K562 (cell line): ENCODE results near the gene TXLNB. TPM values are rescaled to one million over a fixed set of nuclear protein-coding genes. Genes with fewer than 3 reads are reported as not detected.
"Not testable (repeated sequence)": the region's sequence is repeated elsewhere in the genome, so short reads cannot be mapped to it uniquely, and the experiment has no call there.

Source experiments
- ATAC-seq: fragments of 200-7000 bp; cut with Tn5 transposase; 3 replicates; pipeline ENCODE4 v1.9.1; 2020; ENCODE audit warnings: moderate library complexity
- BruUV-seq: library from RNA; stranded (reverse); fragments of 400-500 nt; replicated peaks from 2 replicates; lab custom pipeline; 2021; lab: Mats Ljungman, UMichigan
- CTCF ChIA-PET: fragments of 300-600 bp; formaldehyde crosslinking; extraction: SDS; loops from one replicate; lab custom pipeline; 2021; ENCODE audit warnings: low intra/inter-chr PET ratio; lab: Yijun Ruan, JAX
- POLR2A ChIA-PET: fragments of 300-600, 350-650 bp; sonication (Branson Sonifier 250); formaldehyde crosslinking; extraction: SDS; loops from one replicate; lab custom pipeline; 2021; ENCODE audit warnings: antibody characterized with exemption, inconsistent platforms; lab: Yijun Ruan, JAX
- DNase-seq, 4 experiments: peaks; one replicate each; pipeline versions ENCODE4 v3.0.0 to v3.0.0-alpha.2; 2011 to 2018; ENCODE audit warnings: low spot score in 3 of 4, mixed read lengths in 3 of 4; ENCODE audit errors: extremely low read depth in 1 of 4
- FAIRE-seq: peaks from 2 replicates; lab custom pipeline; 2011; peaks lifted over from hg19 to GRCh38; lab: Jason Lieb, UNC
- H2AFZ ChIP-seq: 2 replicates; pipeline ENCODE4 v1.6.0; 2011; ENCODE audit warnings: low read depth, low read length, control low read depth, inconsistent platforms
- H3K27ac ChIP-seq: fragments of 200-600 bp; 3 replicates; pipeline ENCODE4 v1.8.0; 2011; ENCODE audit warnings: low read depth, mild to moderate bottlenecking, control low read depth, inconsistent platforms, low read length, moderate library complexity, mixed read lengths; ENCODE audit errors: extremely low read depth
- H3K27me3 ChIP-seq, 2 experiments: fragments of 300-600 bp in 1 of 2; 2 replicates in 1 of 2; 3 replicates in 1 of 2; pipeline versions ENCODE4 v1.6.0 to v1.8.0; 2011; ENCODE audit warnings: inconsistent platforms in 2 of 2, low read length in 2 of 2, mild to moderate bottlenecking in 1 of 2, mixed read lengths in 1 of 2, moderate library complexity in 1 of 2; ENCODE audit not compliant: control insufficient read depth in 2 of 2, insufficient read depth in 2 of 2
- H3K36me3 ChIP-seq: fragments of 300-600 bp; 3 replicates; pipeline ENCODE4 v1.8.0; 2011; ENCODE audit warnings: mild to moderate bottlenecking, low read length, inconsistent platforms; ENCODE audit not compliant: control insufficient read depth, insufficient read depth
- H3K4me1 ChIP-seq, 2 experiments: fragments of 200-600 bp in 1 of 2; replicated peaks in 1 of 2; 2 replicates in 1 of 2; 3 replicates in 1 of 2; pipeline versions ENCODE4 v1.5.1 to v1.8.0; 2011; ENCODE audit warnings: inconsistent platforms in 2 of 2, low read length in 2 of 2, mild to moderate bottlenecking in 1 of 2, mixed read lengths in 1 of 2, moderate library complexity in 1 of 2; ENCODE audit not compliant: control insufficient read depth in 2 of 2, insufficient read depth in 2 of 2
- H3K4me2 ChIP-seq: 2 replicates; pipeline ENCODE4 v1.6.1; 2011; ENCODE audit warnings: low read length, control low read depth, inconsistent platforms, mixed read lengths; ENCODE audit not compliant: insufficient read depth
- H3K4me3 ChIP-seq: fragments of 200-600 bp; sonication (generic), shearing (Covaris generic); 2 replicates; pipeline ENCODE4 v1.5.1; 2016; ENCODE audit warnings: control low read depth, inconsistent platforms
- H3K79me2 ChIP-seq: fragments of 200-600 bp; 3 replicates; pipeline ENCODE4 v1.8.0; 2011; ENCODE audit warnings: low read length, inconsistent platforms; ENCODE audit not compliant: control insufficient read depth, insufficient read depth
- H3K9ac ChIP-seq, 2 experiments: 2 replicates each; pipeline versions ENCODE4 v1.6.0 to v1.6.1; 2011; ENCODE audit warnings: low read depth in 2 of 2, low read length in 2 of 2, control low read depth in 1 of 2, inconsistent platforms in 1 of 2, mild to moderate bottlenecking in 1 of 2, mixed read lengths in 1 of 2; ENCODE audit not compliant: insufficient read depth in 1 of 2
- H3K9me1 ChIP-seq: one replicate; pipeline ENCODE4 v1.6.0; 2011; ENCODE audit warnings: inconsistent platforms, mild to moderate bottlenecking, low read length, moderate library complexity; ENCODE audit not compliant: control insufficient read depth, insufficient read depth
- H3K9me3 ChIP-seq: replicated peaks from 2 replicates; pipeline ENCODE4 v1.5.1; 2011; ENCODE audit warnings: low read depth, low read length, inconsistent platforms; ENCODE audit not compliant: control insufficient read depth, insufficient read depth
- H4K20me1 ChIP-seq: replicated peaks from 2 replicates; pipeline ENCODE4 v1.6.1; 2011; ENCODE audit warnings: low read length, inconsistent platforms, mixed read lengths; ENCODE audit not compliant: control insufficient read depth, insufficient read depth
- CBFA2T2 ChIP-seq: fragments of 450-650 bp; conservative IDR thresholded peaks from 2 replicates; pipeline ENCODE4 v1.6.1; 2017; ENCODE audit warnings: mild to moderate bottlenecking
- EP400 ChIP-seq: fragments of 450-650 bp; IDR thresholded peaks from 2 replicates; pipeline ENCODE4 v1.6.1; 2017; ENCODE audit warnings: antibody characterized with exemption, mild to moderate bottlenecking, moderate library complexity
- FOS ChIP-seq: IDR thresholded peaks from 3 replicates; pipeline ENCODE4 v1.6.1; 2011; ENCODE audit not compliant: insufficient read length; ENCODE audit errors: extremely low read depth
- GTF2E2 ChIP-seq: fragments of 200-800 bp; sonication (Bioruptor generic); IDR thresholded peaks from 2 replicates; pipeline ENCODE4 v1.6.1; 2016; ENCODE audit warnings: missing genetic modification characterization, missing compliant biosample characterization
- WGBS: fragments of 100-300 bp; shearing (Covaris generic); methylation state at CpG from one replicate; pipeline ENCODE4 v1.1.6; 2016; ENCODE audit warnings: low coverage, mixed read lengths; ENCODE audit not compliant: insufficient coverage; ENCODE audit errors: missing lambda C conversion rate; 5-methylcytosine and 5-hydroxymethylcytosine counted together
- in situ Hi-C: fragments of 300-500 bp; cut with MboI; formaldehyde crosslinking; loops from 4 replicates; pipeline ENCODE4 v1.15.0; 2018; ENCODE audit warnings: inconsistent platforms, mixed read lengths
- intact Hi-C: fragments of 100-400 bp; cut with micrococcal nuclease; formaldehyde crosslinking; loops from 2 replicates; pipeline ENCODE4 v1.14.2; 2022
- polyA plus RNA-seq, 8 experiments: library from polyadenylated mRNA; depleted of rRNA in 4 of 8; stranded (reverse) in 5 of 8; unstranded in 3 of 8; fragments of >200 nt; fragmentation: Nextera tagmentation in 2 of 8; fragmentation: Illumina TruSeq in 1 of 8; extraction: Ambion mirVana in 2 of 8; extraction: Trizol in 1 of 8; gene quantifications; 2 replicates each; pipeline versions ENCODE4 v1.2.1 to v1.2.3, GENCODE V29; 2011 to 2014; ENCODE audit warnings: inconsistent platforms in 1 of 8, missing spikeins in 1 of 8
- total RNA-seq, 7 experiments: library from RNA; depleted of rRNA in 6 of 7; stranded (reverse); fragments of >200 nt in 6 of 7; fragmentation: Illumina TruSeq in 2 of 7; extraction: Trizol in 2 of 7; gene quantifications; 2 replicates each; pipeline versions ENCODE4 v1.2.1 to v1.2.3, GENCODE V29; 2011 to 2021; ENCODE audit warnings: low replicate concordance in 1 of 7
- TF ChIP-seq, protein P1 (sequence below), 2 experiments: fragments of 250-450 bp in 1 of 2; fragments of 450-650 bp in 1 of 2; sonication (Bioruptor Pico) in 1 of 2; IDR thresholded peaks; 2 replicates each; pipeline versions ENCODE4 v1.6.1 to v1.8.0; 2016 to 2021; ENCODE audit warnings: mild to moderate bottlenecking in 2 of 2, moderate library complexity in 2 of 2, missing compliant biosample characterization in 1 of 2, missing genetic modification characterization in 1 of 2
- TF ChIP-seq, protein P2 (sequence below): fragments of 250-450 bp; sonication (Bioruptor Pico); IDR thresholded peaks from 2 replicates; pipeline ENCODE4 v1.8.0; 2022; ENCODE audit warnings: moderate library complexity, mild to moderate bottlenecking, inconsistent platforms

The TXLNB gene
- total and polyA plus RNA-seq, 9 of the 15 experiments (the other 6 are each of a cell fraction or from before 2014, with no cell fraction given): not detected

DNA sequence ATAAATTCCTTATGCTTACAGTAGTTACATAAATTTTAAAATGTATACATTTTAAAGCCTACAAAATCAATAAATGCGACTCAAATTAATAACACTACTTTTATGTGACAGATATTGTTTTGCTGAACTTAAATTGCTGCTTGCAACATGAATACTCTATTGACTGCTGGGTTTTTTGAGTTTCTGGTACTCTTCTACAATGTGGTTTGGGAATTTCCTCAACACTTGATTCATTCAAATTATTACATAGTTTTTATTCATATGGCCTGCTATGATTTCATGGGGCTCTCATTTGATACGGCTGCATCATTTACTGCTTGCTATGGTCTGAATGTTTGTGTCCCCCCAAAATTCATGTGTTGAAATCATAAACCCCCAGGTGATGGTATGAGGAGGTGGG is 2.3 kb upstream of the TXLNB start:
- no peaks in the 10 kb centered on the region for H3K4me1 ChIP-seq

DNA sequence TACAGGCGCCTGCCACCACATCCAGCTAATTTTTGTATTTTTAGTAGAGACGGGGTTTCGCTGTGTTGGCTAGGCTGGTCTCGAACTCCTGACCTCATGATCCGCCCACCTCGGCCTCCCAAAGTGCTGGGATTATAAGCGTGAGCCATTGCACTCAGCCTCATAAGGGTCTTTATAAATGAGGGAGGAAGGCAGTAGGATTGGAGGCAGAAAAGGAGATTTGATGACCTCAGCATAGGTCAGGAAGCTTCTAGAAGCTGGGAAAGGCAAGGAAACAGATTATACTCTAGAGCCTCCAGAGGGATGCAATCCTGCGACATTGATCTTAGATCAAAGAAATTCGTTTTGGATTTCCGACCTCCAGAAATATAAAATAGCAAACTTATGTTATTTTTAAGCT is 1.4 kb upstream of the TXLNB start:
- H3K36me3 ChIP-seq, intact Hi-C loops, H2AFZ ChIP-seq, FAIRE-seq, H3K27ac ChIP-seq, BruUV-seq, H4K20me1 ChIP-seq, H3K79me2 ChIP-seq, H3K4me2 ChIP-seq, DNase-seq, H3K4me3 ChIP-seq, H3K9ac ChIP-seq, H3K9me3 ChIP-seq, ATAC-seq, H3K9me1 ChIP-seq, in situ Hi-C loops, H3K4me1 ChIP-seq: not testable (repeated sequence)
- ChIA-PET POLR2A (interaction anchor here (0.6 kb wide), 1 partner anchor 36 kb away, joined by 3 read pairs; no protein-coding TSS in a partner anchor), CTCF (interaction anchor here (0.7 kb wide), 1 partner anchor 1410 kb away, joined by 5 read pairs; no protein-coding TSS in a partner anchor)
- 1% methylated on average over 10 of the region's 10 CpGs for WGBS
- peaks cover 8 to 24% of the 10 kb centered on the region in 2 experiments; a peak in 4 of 5 replicates for H3K27me3 ChIP-seq

More for the DNA sequence above, 2.3 kb upstream of the TXLNB start:
- no peak overlapping the region for H3K9ac ChIP-seq
- H2AFZ ChIP-seq: no peak overlapping the region
- no peak overlapping the region for H3K4me2 ChIP-seq
- H3K4me3 ChIP-seq: no peak overlapping the region
- TF ChIP-seq GTF2E2 (no peak), CBFA2T2 (no peak), EP400 (no peak), FOS (no peak)
- TF ChIP-seq, protein P1, sequence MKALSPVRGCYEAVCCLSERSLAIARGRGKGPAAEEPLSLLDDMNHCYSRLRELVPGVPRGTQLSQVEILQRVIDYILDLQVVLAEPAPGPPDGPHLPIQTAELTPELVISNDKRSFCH (CRISPR knock-in tag; IDR thresholded peaks at IDR 0.05): no peak
- TF ChIP-seq, protein P1 (tag; IDR thresholded peaks at IDR 0.05): no peak
- TF ChIP-seq, protein P2, sequence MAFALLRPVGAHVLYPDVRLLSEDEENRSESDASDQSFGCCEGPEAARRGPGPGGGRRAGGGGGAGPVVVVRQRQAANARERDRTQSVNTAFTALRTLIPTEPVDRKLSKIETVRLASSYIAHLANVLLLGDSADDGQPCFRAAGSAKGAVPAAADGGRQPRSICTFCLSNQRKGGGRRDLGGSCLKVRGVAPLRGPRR (CRISPR knock-in tag): no peak
- ChIA-PET CTCF (no interaction called here), POLR2A (interaction anchor here (0.6 kb wide), 1 partner anchor 35 kb away, joined by 3 read pairs; no protein-coding TSS in a partner anchor)
- no peaks in the 10 kb centered on the region for H3K9me1 ChIP-seq
- H3K79me2 ChIP-seq: no peaks in the 10 kb centered on the region
- no peak overlapping the region for H3K27ac ChIP-seq
- no peaks in the 10 kb centered on the region for H4K20me1 ChIP-seq
- intact Hi-C loops: no loop called here
- 0% methylated on average over 2 of the region's 2 CpGs for WGBS
- FAIRE-seq (no peak), ATAC-seq (no peak), DNase-seq (no peak)
- H3K27me3 ChIP-seq: peaks cover 6 to 19% of the 10 kb centered on the region in 2 experiments; a peak in 2 of 5 replicates
- H3K36me3 ChIP-seq: no peaks in the 10 kb centered on the region
- no TSS peak for BruUV-seq
- no peaks in the 10 kb centered on the region for H3K9me3 ChIP-seq
- in situ Hi-C loops: no loop called here
